Stimulated activated CD8-positive, alpha-beta memory T cell treated with anti-CD3 and anti-CD28 coated beads, Interleukin-2, amount 100 ng/mL, for 1 hour (primary cell): ENCODE data around the gene A1BG.
"Not testable (repeated sequence)": the region's sequence is repeated elsewhere in the genome, so short reads cannot be mapped to it uniquely, and the experiment has no call there.

Source experiments
- DNase-seq, 2 donors: peaks; one replicate each; pipeline ENCODE4 v3.0.0-alpha.2; 2020; ENCODE audit warnings: low read depth in 2 of 2

A1BG gene

GRCh38 chr19:58356766-58357480 lies 3.6 kb upstream of the A1BG start:
- no peak for DNase-seq

- no peak for DNase-seq
These were observed 2.8 kb upstream of the A1BG start for GRCh38 chr19:58355908-58356765.

GRCh38 chr19:58355215-58355796 lies 2.0 kb upstream of the A1BG start:
- no peak for DNase-seq

GRCh38 chr19:58354478-58355030 lies 1.3 kb upstream of the A1BG start:
- no peak for DNase-seq

- no peak for DNase-seq
These were observed 605 bp upstream of the A1BG start for GRCh38 chr19:58353717-58354477.

- DNase-seq = no peak
These were observed 1.1 kb downstream of the A1BG start for GRCh38 chr19:58351990-58352755.

GRCh38 chr19:58351558-58351878 lies 1.8 kb downstream of the A1BG start:
- DNase-seq = no peak

- DNase-seq = no peak
These were observed 2.3 kb downstream of the A1BG start for GRCh38 chr19:58350871-58351557.

- no peak for DNase-seq
These were observed 3.1 kb downstream of the A1BG start for GRCh38 chr19:58350001-58350861.

- no peak for DNase-seq
These were observed 3.7 kb downstream of the A1BG start for GRCh38 chr19:58349590-58349989.

GRCh38 chr19:58348080-58348479 lies 5.2 kb downstream of the A1BG start:
- not testable (repeated sequence) for DNase-seq

GRCh38 chr19:58346961-58347929 lies 6.0 kb downstream of the A1BG start:
- peak; percentile 39 to 58 for DNase-seq

- DNase-seq = no peak
These were observed 7.7 kb downstream of the A1BG start for GRCh38 chr19:58345558-58345957.

GRCh38 chr19:58338825-58339558 lies 14.3 kb downstream of the A1BG start:
- no peak for DNase-seq

- DNase-seq = no peak
These were observed 15.0 kb downstream of the A1BG start for GRCh38 chr19:58338336-58338735.

GRCh38 chr19:58336820-58337219 lies 16.5 kb downstream of the A1BG start:
- DNase-seq = no peak

GRCh38 chr19:58336216-58336615 lies 17.1 kb downstream of the A1BG start:
- DNase-seq = no peak

GRCh38 chr19:58335630-58336029 lies 17.7 kb downstream of the A1BG start:
- no peak for DNase-seq
